A673 (cell line): Measurements from ENCODE around the gene KRTAP4-1. TPM values are rescaled to one million over a fixed set of nuclear protein-coding genes. Genes with fewer than 3 reads are reported as not detected.
A peak's percentile ranks its signal among the peaks of the same experiment; 100 is the strongest.

Experiments used
- BruUV-seq: library from RNA; stranded (reverse); fragments of 400-500 nt; replicated peaks from 2 replicates; lab custom pipeline; 2021; lab: Mats Ljungman, UMichigan
- CTCF ChIA-PET: fragments of 300-600 bp; sonication (Branson Sonifier 250); formaldehyde crosslinking; loops from one replicate; lab custom pipeline; 2022; ENCODE audit warnings: antibody characterized with exemption; lab: Charles Lee
- POLR2A ChIA-PET: fragments of 300-600 bp; sonication (Branson Sonifier 250); formaldehyde crosslinking; loops from one replicate; lab custom pipeline; 2022; ENCODE audit warnings: antibody characterized with exemption; ENCODE audit not compliant: low non-redundant PET; lab: Charles Lee
- DNase-seq: peaks from one replicate; pipeline ENCODE4 v3.0.0-alpha.2; 2015; ENCODE audit warnings: low spot score
- H3K27ac ChIP-seq: fragments of 200-600 bp; sonication (generic); 2 replicates; pipeline ENCODE4 v1.5.1; 2016; ENCODE audit warnings: mixed run types, low read depth, mild to moderate bottlenecking, mixed read lengths, antibody characterized with exemption, low read length; ENCODE audit not compliant: poor library complexity, severe bottlenecking
- H3K27me3 ChIP-seq: fragments of 200-600 bp; sonication (generic); replicated peaks from 2 replicates; pipeline ENCODE4 v1.6.1; 2017; ENCODE audit warnings: mixed run types, low read depth, mild to moderate bottlenecking, mixed read lengths, antibody characterized with exemption, low read length; ENCODE audit not compliant: insufficient read depth, poor library complexity
- H3K36me3 ChIP-seq: fragments of 200-600 bp; sonication (generic); 2 replicates; pipeline ENCODE4 v1.6.1; 2016; ENCODE audit warnings: mixed run types, mild to moderate bottlenecking, mixed read lengths, antibody characterized with exemption, low read length; ENCODE audit not compliant: insufficient read depth, poor library complexity, severe bottlenecking
- H3K4me1 ChIP-seq: fragments of 200-600 bp; sonication (generic); 2 replicates; pipeline ENCODE4 v1.6.1; 2017; ENCODE audit warnings: mixed run types, mild to moderate bottlenecking, mixed read lengths, antibody characterized with exemption, low read length; ENCODE audit not compliant: insufficient read depth, poor library complexity, severe bottlenecking
- H3K4me3 ChIP-seq: fragments of 200-600 bp; sonication (generic); 2 replicates; pipeline ENCODE4 v1.5.1; 2016; ENCODE audit warnings: low read depth, mixed run types, mild to moderate bottlenecking, mixed read lengths, low read length; ENCODE audit not compliant: poor library complexity, severe bottlenecking
- H3K9me3 ChIP-seq: fragments of 200-600 bp; sonication (generic); 2 replicates; pipeline ENCODE4 v1.6.1; 2016; ENCODE audit warnings: mixed run types, low read depth, mild to moderate bottlenecking, mixed read lengths, antibody characterized with exemption, low read length; ENCODE audit not compliant: poor library complexity, severe bottlenecking
- EZH2 ChIP-seq: fragments of 200-600 bp; sonication (generic); IDR thresholded peaks from 2 replicates; pipeline ENCODE4 v1.6.1; 2017; ENCODE audit warnings: borderline replicate concordance, low read depth, mild to moderate bottlenecking, mixed read lengths, antibody characterized with exemption, low read length; ENCODE audit not compliant: poor library complexity, severe bottlenecking
- intact Hi-C: fragments of 100-400 bp; cut with micrococcal nuclease; formaldehyde crosslinking; loops from one replicate; pipeline ENCODE4 v1.10.0; 2022; ENCODE audit not compliant: unreplicated experiment
- total RNA-seq: library from RNA; stranded (reverse); gene quantifications from 2 replicates; pipeline ENCODE4 v1.2.3, GENCODE V29; 2021
- TF ChIP-seq, protein P1 (sequence below): fragments of 300-800, 200-600 bp; sonication (generic); conservative IDR thresholded peaks from 2 replicates; pipeline ENCODE4 v1.5.1; 2017; ENCODE audit warnings: low read depth, mild to moderate bottlenecking, antibody characterized with exemption, low read length, moderate library complexity, mixed read lengths

The KRTAP4-1 gene
- total RNA-seq, 1 experiment from 2014 or later = not detected

DNA sequence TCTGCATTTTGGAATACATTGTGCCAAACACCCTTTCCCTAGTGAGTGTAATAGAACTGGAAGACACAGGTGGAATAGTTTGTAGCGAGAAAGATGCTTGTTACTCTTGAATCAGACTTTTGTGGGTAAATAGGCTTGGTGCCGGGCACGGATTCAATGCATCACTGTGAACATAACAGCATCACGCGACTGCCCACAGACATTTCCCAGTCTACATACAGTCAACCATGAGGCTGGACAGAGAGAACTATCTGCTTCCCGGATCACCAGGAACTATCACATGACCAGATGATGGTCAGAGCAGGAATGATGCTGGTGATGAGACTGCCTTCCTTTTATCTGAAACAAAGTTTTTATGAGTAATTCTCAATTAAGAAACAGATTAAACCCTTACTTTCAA, 41.3 kb upstream of the KRTAP4-1 start:
- TF ChIP-seq, protein P1, sequence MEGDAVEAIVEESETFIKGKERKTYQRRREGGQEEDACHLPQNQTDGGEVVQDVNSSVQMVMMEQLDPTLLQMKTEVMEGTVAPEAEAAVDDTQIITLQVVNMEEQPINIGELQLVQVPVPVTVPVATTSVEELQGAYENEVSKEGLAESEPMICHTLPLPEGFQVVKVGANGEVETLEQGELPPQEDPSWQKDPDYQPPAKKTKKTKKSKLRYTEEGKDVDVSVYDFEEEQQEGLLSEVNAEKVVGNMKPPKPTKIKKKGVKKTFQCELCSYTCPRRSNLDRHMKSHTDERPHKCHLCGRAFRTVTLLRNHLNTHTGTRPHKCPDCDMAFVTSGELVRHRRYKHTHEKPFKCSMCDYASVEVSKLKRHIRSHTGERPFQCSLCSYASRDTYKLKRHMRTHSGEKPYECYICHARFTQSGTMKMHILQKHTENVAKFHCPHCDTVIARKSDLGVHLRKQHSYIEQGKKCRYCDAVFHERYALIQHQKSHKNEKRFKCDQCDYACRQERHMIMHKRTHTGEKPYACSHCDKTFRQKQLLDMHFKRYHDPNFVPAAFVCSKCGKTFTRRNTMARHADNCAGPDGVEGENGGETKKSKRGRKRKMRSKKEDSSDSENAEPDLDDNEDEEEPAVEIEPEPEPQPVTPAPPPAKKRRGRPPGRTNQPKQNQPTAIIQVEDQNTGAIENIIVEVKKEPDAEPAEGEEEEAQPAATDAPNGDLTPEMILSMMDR = no peak
- no peak for TF ChIP-seq EZH2
- H3K27me3 ChIP-seq = no peaks in the 10 kb centered on the region
- CTCF ChIA-PET = no interaction called here
- intact Hi-C loops = no loop called here
- peaks cover 6% of the 10 kb centered on the region for H3K4me1 ChIP-seq
- H3K27ac ChIP-seq = no peak overlapping the region
- no peak for DNase-seq
- no TSS peak for BruUV-seq
- H3K9me3 ChIP-seq = no peaks in the 10 kb centered on the region
- POLR2A ChIA-PET = no interaction called here
- H3K4me3 ChIP-seq = no peak overlapping the region
- no peaks in the 10 kb centered on the region for H3K36me3 ChIP-seq

DNA sequence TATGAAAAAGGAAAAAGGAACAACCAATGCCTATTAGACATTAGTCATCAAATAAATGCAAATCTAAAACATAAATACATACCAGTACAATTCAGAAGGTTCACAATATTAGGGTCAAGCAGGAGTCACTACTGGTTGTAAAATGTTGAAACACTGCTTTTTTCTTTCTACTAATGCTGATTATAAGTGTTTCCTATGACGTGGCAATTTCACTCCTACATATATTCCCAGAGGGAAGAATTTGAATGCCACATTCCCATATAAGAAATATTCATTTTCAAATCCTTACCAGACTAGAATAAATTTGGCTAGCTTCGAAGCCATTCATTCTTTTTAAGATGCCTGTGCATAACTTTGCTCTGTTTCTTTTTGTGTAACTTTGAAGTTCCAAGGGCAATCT, 39.1 kb upstream of the KRTAP4-1 start:
- POLR2A ChIA-PET = no interaction called here
- BruUV-seq = no TSS peak
- intact Hi-C loops = no loop called here

DNA sequence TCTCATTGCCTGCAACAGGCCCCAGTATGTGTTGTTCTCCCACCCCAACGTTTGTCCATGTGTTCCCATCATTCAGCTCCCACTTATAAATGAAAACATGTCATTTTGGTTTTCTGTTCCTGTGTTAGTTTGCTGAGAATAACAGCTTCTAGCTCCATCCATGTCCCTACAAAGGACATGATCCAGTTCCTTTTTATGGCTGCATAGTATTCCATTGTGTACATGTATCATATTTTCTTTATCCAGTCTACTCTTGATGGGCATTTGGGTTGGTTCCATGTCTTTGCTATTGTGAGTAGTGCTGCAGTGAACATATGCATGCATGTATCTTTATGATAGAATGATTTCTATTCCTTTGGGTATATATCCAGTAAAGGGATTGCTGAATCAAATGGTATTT, 31.0 kb upstream of the KRTAP4-1 start:
- intact Hi-C loops = no loop called here
- no peaks in the 10 kb centered on the region for H3K36me3 ChIP-seq
- no peak overlapping the region for H3K4me3 ChIP-seq
- ChIA-PET CTCF (no interaction called here), POLR2A (no interaction called here)
- H3K27me3 ChIP-seq = no peaks in the 10 kb centered on the region
- H3K4me1 ChIP-seq = no peaks in the 10 kb centered on the region
- TF ChIP-seq, protein P1 = no peak
- no peak for TF ChIP-seq EZH2
- BruUV-seq = no TSS peak
- no peak for DNase-seq
- H3K9me3 ChIP-seq = no peaks in the 10 kb centered on the region
- no peak overlapping the region for H3K27ac ChIP-seq

More for the DNA sequence above, 39.1 kb upstream of the KRTAP4-1 start:
- Histone ChIP-seq H3K27me3 (no peaks in the 10 kb centered on the region), H3K9me3 (no peaks in the 10 kb centered on the region), H3K27ac (no peak overlapping the region), H3K36me3 (no peaks in the 10 kb centered on the region), H3K4me3 (no peak overlapping the region), H3K4me1 (peaks cover 6% of the 10 kb centered on the region)
- peak; percentile 7 for DNase-seq
- TF ChIP-seq EZH2 = no peak
- TF ChIP-seq, protein P1 = no peak
- CTCF ChIA-PET = no interaction called here
